GOT3 (cell line): ENCODE data around the gene ERC2.

ENCODE experiments used
- DNase-seq: peaks from one replicate; lab custom pipeline; 2025; ENCODE audit warnings: mixed read lengths; lab: John Stamatoyannopoulos, UW

ERC2 gene

DNA sequence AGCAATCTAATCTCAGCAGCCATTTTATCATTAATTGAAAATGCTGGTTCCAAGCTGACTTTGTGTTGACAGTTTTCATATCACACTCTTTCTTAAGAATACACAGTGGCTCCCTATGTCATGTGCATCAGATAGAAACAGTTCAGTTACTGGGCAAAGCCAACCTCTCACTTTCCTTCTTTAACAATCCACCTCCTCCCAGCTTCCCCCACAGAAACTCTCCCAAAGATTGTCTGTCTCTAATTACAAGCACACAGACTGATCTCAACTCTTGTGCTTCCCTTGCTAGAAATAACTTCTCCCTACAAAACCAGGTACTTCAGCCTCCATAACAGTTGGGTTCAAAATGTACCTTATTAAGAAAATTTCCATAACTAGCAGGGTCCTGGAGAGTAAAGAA is 752.2 kb downstream of the ERC2 start:
- no peak for DNase-seq

GRCh38 chr3:55714057-55714456 is 754.2 kb downstream of the ERC2 start:
- no peak for DNase-seq

DNA sequence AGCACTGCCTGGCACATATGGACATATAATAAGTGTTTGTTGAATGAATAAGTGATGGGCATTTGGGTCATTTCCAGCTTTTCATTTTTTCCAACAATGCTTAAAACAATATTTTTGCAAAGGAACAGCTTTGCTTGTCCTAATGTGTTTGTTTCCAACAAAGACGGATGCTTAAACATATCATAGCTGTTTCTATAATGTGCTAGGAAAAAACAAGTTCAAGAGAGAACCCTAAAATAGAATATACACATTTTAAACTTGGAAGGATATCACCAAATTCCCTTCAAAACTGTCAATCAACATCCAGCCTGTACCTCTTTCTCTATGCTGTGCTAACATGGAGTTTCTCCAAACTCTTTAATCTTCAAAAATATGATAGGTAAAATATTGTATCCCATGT is 756.6 kb downstream of the ERC2 start:
- DNase-seq: no peak

DNA sequence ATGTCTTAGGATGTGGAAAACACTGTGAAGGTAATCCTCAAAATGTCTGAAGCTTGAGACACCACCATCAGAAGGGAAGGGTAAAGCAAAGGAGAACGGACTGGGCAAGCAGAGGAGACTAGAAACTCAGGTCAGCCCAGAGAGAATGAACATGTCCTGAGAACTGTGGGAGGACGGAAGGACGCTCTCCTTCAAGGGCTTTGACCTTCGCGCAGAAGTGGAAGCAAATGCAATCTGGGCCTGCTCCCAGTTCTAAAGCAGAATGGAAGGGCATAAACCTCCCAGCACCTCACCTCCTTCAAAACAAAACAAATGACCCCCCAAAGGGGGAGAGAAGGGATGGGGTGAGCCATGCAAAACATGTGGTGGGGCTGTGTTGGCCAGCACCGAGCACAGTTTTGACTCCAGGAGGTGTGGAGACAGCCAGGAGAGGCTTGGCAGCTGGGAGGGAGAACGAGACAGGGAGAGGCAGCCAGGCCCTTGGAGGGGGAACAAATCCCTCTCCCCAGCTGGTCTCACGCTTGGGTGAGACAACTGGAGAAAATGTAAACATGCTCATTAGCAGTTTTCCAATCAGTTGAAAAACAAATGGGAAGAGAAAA is 758.8 kb downstream of the ERC2 start:
- no peak for DNase-seq

DNA sequence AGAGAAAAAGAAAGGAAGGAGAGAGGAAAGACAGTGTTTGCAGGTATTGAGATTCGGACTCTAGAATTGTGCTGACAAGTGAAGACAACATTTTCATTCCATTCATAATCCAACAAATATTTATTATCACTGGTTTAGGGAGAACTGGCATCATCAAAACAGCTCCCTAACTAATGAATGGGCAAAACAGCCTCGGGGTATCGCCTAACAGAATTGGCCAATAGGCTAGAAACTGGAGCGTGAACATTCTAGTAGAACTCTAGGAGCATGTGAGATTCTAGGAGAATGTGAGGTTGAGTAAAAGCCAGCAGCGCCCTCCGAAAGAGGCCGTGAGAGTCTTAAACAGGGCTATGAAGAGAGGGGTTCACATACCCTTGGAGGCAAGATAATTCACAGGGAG is 759.3 kb downstream of the ERC2 start:
- no peak for DNase-seq

GRCh38 chr3:55708242-55708641 is 760.0 kb downstream of the ERC2 start:
- no peak for DNase-seq

DNA sequence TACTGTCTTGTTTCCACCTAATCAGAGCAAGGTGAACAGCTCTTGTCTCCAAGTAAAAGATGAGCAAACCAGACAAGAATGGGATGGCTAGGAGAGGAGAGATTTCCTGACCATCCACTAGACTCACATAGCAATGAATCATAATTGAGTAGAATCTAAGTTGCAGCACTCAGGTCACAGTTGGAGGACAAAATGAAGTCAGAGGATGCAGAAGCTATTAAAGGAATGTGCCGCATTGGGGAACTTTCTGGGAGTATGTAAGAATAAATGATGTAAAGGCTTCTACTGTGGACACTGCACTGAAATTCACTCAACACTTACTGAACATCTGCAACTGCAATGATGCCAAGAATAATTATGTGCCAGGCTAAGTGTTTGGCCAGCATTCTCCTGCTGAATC is 763.7 kb downstream of the ERC2 start:
- no peak for DNase-seq

- no peak for DNase-seq
Observed at GRCh38 chr3:55702822-55703221, 765.4 kb downstream of the ERC2 start.

GRCh38 chr3:55701997-55702396 is 766.3 kb downstream of the ERC2 start:
- no peak for DNase-seq

DNA sequence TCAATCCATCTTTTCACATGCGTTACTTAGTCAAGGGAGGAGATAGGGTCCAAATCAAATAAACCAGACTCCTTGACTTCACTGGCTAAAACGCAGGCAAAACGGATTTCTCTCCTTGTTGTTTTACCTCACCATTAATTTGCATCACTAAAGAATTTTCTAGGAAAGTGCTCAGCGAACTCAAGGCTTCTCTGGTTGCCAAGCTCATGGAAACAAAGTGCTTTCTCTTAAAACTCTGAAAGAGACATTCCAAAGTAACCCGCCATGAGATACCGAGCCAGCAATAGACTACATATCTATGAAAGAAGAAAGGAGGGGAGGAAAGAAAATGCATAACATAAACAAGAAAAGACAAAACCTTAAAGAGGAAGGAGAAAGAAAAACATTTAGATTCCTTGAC is 769.4 kb downstream of the ERC2 start:
- no peak for DNase-seq

- no peak for DNase-seq
Observed at GRCh38 chr3:55697177-55697865, 770.9 kb downstream of the ERC2 start.

GRCh38 chr3:55692957-55693558 is 775.2 kb downstream of the ERC2 start:
- no peak for DNase-seq

GRCh38 chr3:55692295-55692956 is 775.8 kb downstream of the ERC2 start:
- no peak for DNase-seq

- no peak for DNase-seq
Observed at GRCh38 chr3:55691141-55691540, 777.1 kb downstream of the ERC2 start.

- no peak for DNase-seq
Observed at GRCh38 chr3:55690726-55691125, 777.5 kb downstream of the ERC2 start.

GRCh38 chr3:55690177-55690576 is 778.1 kb downstream of the ERC2 start:
- DNase-seq: no peak

DNA sequence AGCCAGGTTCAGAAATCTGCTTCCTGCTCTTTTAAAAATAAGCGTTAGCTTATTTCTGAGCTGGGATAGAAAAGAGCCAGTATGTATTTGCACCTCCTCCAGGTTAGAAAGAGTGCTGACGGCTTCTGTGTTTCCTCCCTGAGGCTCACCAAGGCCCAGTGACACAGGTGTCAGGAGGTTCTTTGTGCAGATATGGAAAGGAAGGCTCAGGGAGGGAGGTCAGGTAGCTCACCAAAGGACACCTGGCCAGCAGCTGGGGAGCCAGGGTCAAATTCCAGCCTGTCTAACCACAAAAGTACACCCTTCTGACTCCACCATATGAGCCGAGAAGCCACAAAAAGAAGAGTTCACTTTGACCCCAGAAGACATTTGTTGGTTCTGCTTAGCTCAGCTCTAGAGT is 780.1 kb downstream of the ERC2 start:
- DNase-seq: no peak

DNA sequence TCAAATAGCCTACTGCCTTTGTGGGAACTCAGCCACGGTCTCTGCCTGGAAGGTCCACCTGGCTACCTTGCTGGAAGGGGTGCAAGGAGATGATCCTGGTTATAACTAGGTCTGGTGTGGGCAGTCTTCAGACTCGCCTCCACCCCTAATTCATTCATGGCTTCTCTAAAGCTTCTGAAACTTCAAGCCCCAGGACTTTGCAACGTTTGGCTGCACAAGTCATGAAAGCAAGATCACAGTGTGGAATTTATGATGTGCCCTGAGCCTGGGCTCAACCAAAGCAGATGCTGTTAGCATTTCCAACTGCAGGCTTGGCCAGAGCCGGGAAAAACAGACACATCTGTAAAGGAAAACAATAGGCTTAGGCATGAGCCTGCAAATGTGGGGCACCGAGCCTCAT is 780.7 kb downstream of the ERC2 start:
- no peak for DNase-seq

DNA sequence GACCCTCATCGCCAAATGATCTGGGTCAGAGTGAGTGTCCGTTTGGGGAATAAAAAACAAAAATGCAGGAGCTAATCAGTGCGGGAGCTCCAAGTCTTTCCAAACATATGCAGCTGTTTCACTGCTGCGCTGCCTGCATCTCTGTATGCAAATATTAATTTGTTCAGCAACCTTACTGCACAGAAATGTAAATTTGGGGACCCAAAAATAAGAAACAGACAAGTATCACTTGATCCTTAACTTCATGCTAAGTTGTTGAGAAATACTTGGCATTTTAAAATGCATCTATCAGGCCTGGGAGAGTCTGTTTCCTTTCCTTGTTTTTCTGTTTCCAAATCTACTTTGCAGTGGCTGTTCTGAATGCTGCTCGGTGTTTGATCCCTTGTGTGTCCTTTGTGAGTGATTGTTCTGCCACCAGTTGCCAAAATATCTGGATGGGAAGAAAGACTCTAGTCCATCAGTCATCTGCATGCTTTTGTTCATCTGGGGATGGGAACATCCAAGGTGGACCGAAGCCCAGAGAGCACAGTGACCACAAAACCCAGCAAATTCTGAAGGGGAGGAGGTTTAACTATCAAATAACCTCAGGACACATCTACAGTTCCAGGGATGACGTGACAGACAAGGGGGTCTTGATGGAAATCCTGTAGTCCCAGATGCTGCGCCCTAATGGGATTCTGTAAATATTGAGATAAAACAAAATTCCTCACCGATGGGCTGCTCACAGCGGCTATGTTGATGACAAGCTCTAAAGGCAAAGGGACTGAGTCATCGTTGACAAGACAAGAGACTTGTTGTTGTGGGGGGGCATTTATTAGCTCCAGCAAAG is 781.6 kb downstream of the ERC2 start:
- DNase-seq: no peak

- DNase-seq: no peak
Observed at GRCh38 chr3:55683666-55684270, 784.5 kb downstream of the ERC2 start.

- DNase-seq: no peak
Observed at GRCh38 chr3:55682461-55682860, 785.8 kb downstream of the ERC2 start.
